ENCODE data around the gene ROBO1.
"Not testable (repeated sequence)": the region's sequence is repeated elsewhere in the genome, so short reads cannot be mapped to it uniquely, and the experiment has no call there.

ROBO1 gene

DNA sequence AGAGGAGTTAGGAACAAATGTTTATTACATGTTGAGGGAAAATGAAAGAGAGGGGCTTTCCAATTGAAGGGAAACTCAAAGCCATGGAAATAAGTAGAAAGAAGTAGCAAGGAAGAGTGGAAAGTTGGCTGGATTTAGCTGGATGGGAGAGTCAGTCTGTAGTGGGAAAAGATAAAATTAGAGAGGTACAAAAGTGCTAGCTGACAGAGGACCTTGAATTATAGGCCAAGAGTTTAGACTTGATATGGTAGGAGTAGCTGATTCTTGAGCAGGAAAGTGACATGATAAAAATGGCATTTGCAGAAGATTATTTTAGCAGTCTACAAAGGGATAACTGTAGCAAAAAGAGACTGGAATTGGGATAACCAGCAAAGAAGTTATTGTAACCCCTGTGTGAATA is 425.8 kb downstream of the ROBO1 start:
- Histone ChIP-seq H3K36me3 (ENCODE audit: insufficient read depth) (no peaks in the 10 kb centered on the region), H3K27me3 (ENCODE audit: insufficient read depth, low read depth) (no peaks in the 10 kb centered on the region), H3K27ac (no peak overlapping the region), H2AFZ (ENCODE audit: low read depth) (no peak overlapping the region), H3K4me3 (IDR thresholded peaks at IDR 0.05; ENCODE audit: insufficient read depth, low read depth, low read length) (no peak overlapping the region), H3K9ac (no peak overlapping the region), H3K4me2 (no peak overlapping the region), H3K4me1 (ENCODE audit: low read depth, poor library complexity, severe bottlenecking) (no peaks in the 10 kb centered on the region), H3K79me2 (ENCODE audit: insufficient read depth, low read depth) (no peaks in the 10 kb centered on the region), H4K20me1 (ENCODE audit: insufficient read depth) (no peaks in the 10 kb centered on the region)
- TF ChIP-seq, protein P1, sequence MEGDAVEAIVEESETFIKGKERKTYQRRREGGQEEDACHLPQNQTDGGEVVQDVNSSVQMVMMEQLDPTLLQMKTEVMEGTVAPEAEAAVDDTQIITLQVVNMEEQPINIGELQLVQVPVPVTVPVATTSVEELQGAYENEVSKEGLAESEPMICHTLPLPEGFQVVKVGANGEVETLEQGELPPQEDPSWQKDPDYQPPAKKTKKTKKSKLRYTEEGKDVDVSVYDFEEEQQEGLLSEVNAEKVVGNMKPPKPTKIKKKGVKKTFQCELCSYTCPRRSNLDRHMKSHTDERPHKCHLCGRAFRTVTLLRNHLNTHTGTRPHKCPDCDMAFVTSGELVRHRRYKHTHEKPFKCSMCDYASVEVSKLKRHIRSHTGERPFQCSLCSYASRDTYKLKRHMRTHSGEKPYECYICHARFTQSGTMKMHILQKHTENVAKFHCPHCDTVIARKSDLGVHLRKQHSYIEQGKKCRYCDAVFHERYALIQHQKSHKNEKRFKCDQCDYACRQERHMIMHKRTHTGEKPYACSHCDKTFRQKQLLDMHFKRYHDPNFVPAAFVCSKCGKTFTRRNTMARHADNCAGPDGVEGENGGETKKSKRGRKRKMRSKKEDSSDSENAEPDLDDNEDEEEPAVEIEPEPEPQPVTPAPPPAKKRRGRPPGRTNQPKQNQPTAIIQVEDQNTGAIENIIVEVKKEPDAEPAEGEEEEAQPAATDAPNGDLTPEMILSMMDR (conservative IDR thresholded peaks at IDR 0.05; ENCODE audit: low read depth, low read length) = no peak

DNA sequence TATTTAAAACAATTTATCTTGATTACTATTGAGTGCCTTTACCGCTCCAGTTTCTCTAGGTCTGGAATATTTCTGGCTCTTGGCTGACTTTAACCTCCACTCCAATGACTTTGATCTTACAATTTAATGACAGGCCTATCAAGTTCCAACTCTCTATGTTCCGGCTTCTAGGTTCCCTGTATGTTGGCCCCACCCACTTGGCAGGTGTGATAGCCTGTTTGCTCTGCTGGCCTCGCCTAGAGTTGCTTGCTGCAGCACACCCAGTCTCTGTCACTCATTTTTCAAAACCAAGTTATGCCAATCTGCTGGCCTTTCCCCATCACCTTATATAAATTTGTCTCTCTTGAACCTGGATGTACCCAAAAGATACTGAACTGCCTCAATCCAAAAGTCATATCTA is 428.0 kb downstream of the ROBO1 start:
- Histone ChIP-seq H2AFZ (ENCODE audit: low read depth) (no peak overlapping the region), H3K36me3 (ENCODE audit: insufficient read depth) (no peaks in the 10 kb centered on the region), H3K27ac (no peak overlapping the region), H3K9ac (no peak overlapping the region), H3K79me2 (ENCODE audit: insufficient read depth, low read depth) (no peaks in the 10 kb centered on the region), H3K27me3 (ENCODE audit: insufficient read depth, low read depth) (no peaks in the 10 kb centered on the region), H4K20me1 (ENCODE audit: insufficient read depth) (no peaks in the 10 kb centered on the region), H3K4me3 (IDR thresholded peaks at IDR 0.05; ENCODE audit: insufficient read depth, low read depth, low read length) (no peak overlapping the region), H3K4me1 (ENCODE audit: low read depth, poor library complexity, severe bottlenecking) (no peaks in the 10 kb centered on the region), H3K4me2 (no peak overlapping the region)
- TF ChIP-seq, protein P1 (conservative IDR thresholded peaks at IDR 0.05; ENCODE audit: low read depth, low read length) = no peak

DNA sequence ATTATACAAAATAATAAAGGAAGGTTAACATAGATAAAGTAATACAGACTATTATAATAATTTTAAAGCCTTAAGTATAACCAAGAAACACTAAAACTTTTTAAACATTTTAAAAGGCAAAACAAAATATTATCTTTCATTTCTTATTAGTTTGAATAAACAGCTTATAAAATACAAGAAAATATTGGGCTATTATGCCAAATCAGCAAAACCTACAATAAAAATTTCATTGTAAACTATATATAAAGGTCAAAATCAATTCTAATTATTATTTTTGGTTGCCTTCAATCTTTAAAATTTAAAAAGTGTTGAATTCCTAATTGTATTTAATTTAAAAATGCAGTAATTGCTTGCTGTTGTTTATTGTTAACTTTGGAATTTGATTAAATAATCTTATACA is 430.0 kb downstream of the ROBO1 start:
- Histone ChIP-seq H3K27me3 (ENCODE audit: insufficient read depth, low read depth) (no peaks in the 10 kb centered on the region), H3K27ac (no peak overlapping the region), H3K9ac (no peak overlapping the region), H3K36me3 (ENCODE audit: insufficient read depth) (no peaks in the 10 kb centered on the region), H4K20me1 (ENCODE audit: insufficient read depth) (no peaks in the 10 kb centered on the region), H2AFZ (ENCODE audit: low read depth) (no peak overlapping the region), H3K4me1 (ENCODE audit: low read depth, poor library complexity, severe bottlenecking) (no peaks in the 10 kb centered on the region), H3K4me2 (no peak overlapping the region), H3K4me3 (IDR thresholded peaks at IDR 0.05; ENCODE audit: insufficient read depth, low read depth, low read length) (no peak overlapping the region), H3K79me2 (ENCODE audit: insufficient read depth, low read depth) (no peaks in the 10 kb centered on the region)
- TF ChIP-seq, protein P1 (conservative IDR thresholded peaks at IDR 0.05; ENCODE audit: low read depth, low read length) = no peak

DNA sequence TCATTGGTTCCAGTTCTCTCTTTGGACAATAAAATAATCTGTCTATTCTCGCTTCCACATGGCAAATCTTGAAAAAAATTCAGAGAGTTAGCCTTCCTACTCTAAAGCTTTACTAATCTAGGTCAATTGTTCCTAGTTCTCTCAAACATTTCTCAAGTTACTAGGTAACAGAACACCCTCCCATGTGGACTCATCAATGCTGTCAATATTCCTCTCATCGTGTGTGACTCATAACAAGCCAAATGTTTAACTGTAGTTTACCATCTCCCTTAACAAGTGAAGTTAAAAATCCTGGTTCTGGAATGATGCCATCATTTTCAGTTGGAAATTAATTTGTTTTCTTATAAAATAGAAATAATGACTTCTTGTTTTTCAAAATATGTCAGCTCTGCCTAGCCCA is 438.6 kb downstream of the ROBO1 start:
- Histone ChIP-seq H3K4me3 (IDR thresholded peaks at IDR 0.05; ENCODE audit: insufficient read depth, low read depth, low read length) (no peak overlapping the region), H3K4me1 (ENCODE audit: low read depth, poor library complexity, severe bottlenecking) (no peaks in the 10 kb centered on the region), H4K20me1 (ENCODE audit: insufficient read depth) (no peaks in the 10 kb centered on the region), H3K27me3 (ENCODE audit: insufficient read depth, low read depth) (no peaks in the 10 kb centered on the region), H2AFZ (ENCODE audit: low read depth) (no peak overlapping the region), H3K27ac (no peak overlapping the region), H3K4me2 (no peak overlapping the region), H3K79me2 (ENCODE audit: insufficient read depth, low read depth) (no peaks in the 10 kb centered on the region), H3K36me3 (ENCODE audit: insufficient read depth) (no peaks in the 10 kb centered on the region), H3K9ac (no peak overlapping the region)
- TF ChIP-seq, protein P1 (conservative IDR thresholded peaks at IDR 0.05; ENCODE audit: low read depth, low read length) = no peak

DNA sequence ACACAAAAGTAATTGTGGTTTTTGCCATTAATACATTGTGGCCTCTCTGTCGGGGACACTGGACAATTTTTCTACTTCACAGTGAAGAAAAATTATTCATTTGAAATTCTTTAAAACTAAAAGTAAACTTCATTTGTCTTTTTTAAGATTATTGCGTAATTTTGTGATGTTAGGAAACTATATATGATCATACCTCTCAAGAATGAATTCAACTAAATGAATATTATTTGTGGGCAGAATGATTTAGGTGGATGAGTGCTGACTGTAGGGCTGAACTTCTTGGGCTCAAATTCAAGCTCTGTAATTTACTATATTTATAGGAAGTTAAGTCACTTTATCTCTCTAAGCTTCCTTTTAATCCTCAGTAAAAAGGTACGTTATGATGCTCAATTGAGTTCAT is 441.2 kb downstream of the ROBO1 start:
- no peaks in the 10 kb centered on the region for H3K79me2 ChIP-seq (ENCODE audit: insufficient read depth, low read depth)
- H2AFZ ChIP-seq (ENCODE audit: low read depth) = no peak overlapping the region
- TF ChIP-seq, protein P1 (conservative IDR thresholded peaks at IDR 0.05; ENCODE audit: low read depth, low read length) = no peak
- H3K4me2 ChIP-seq = no peak overlapping the region
- no peaks in the 10 kb centered on the region for H3K36me3 ChIP-seq (ENCODE audit: insufficient read depth)
- H3K4me1 ChIP-seq (ENCODE audit: low read depth, poor library complexity, severe bottlenecking) = no peaks in the 10 kb centered on the region
- H3K9ac ChIP-seq = no peak overlapping the region
- no peaks in the 10 kb centered on the region for H4K20me1 ChIP-seq (ENCODE audit: insufficient read depth)
- H3K27ac ChIP-seq = no peak overlapping the region
- H3K27me3 ChIP-seq (ENCODE audit: insufficient read depth, low read depth) = no peaks in the 10 kb centered on the region
- no peak overlapping the region for H3K4me3 ChIP-seq (IDR thresholded peaks at IDR 0.05; ENCODE audit: insufficient read depth, low read depth, low read length)

DNA sequence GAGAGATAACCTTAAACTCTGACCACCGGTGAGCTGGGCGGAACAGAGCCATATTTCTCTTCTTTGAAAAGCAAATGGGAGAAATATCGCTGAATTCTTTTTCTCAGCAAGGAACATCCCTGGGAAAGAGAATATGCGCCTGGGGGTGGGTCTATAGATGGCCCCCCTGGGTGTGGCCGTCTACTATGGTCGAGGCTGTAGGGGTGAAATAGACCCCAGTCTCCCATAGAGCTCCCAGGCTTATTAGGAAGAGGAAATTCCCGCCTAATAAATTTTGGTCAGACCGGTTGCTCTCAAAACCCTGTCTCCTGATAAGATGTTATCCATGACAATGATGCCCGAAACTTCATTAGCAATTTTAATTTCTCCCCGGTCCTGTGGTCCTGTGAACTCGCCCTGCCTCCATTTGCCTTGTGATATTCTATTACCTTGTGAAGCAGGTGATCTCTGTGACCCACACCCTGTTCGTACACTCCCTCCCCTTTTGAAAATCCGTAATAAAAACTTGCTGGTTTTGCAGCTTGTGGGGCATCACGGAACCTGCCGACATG is 441.9 kb downstream of the ROBO1 start:
- H3K36me3 ChIP-seq (ENCODE audit: insufficient read depth); H3K4me2 ChIP-seq; H3K9ac ChIP-seq; H2AFZ ChIP-seq (ENCODE audit: low read depth); H3K27ac ChIP-seq; H3K27me3 ChIP-seq (ENCODE audit: insufficient read depth, low read depth); H4K20me1 ChIP-seq (ENCODE audit: insufficient read depth); H3K4me1 ChIP-seq (ENCODE audit: low read depth, poor library complexity, severe bottlenecking); H3K4me3 ChIP-seq (IDR thresholded peaks at IDR 0.05; ENCODE audit: insufficient read depth, low read depth, low read length); H3K79me2 ChIP-seq (ENCODE audit: insufficient read depth, low read depth): not testable (repeated sequence)
